Liver (tissue), 9 donors: ENCODE data around the gene DIDO1. TPM values are rescaled to one million over a fixed set of nuclear protein-coding genes. Genes with fewer than 3 reads are reported as not detected.

Experiments
- DNase-seq: peaks from one replicate; pipeline ENCODE4 v3.0.0-alpha.2; 2017; ENCODE audit warnings: low spot score
- H3K27ac ChIP-seq, 2 donors: one replicate each; pipeline ENCODE4 v1.7.0; 2013; ENCODE audit warnings: inconsistent platforms in 2 of 2, low read length in 2 of 2, control low read depth in 1 of 2, low read depth in 1 of 2, mild to moderate bottlenecking in 1 of 2
- H3K27me3 ChIP-seq, 4 donors: one replicate each; pipeline versions ENCODE4 v1.6.1 to v1.7.0; 2013; ENCODE audit warnings: low read length in 3 of 4, inconsistent platforms in 1 of 4, mild to moderate bottlenecking in 1 of 4, moderate library complexity in 1 of 4; ENCODE audit not compliant: control insufficient read depth in 4 of 4, insufficient read depth in 4 of 4
- H3K36me3 ChIP-seq, 4 donors: one replicate each; pipeline versions ENCODE4 v1.6.1 to v1.7.0; 2013; ENCODE audit warnings: low read length in 3 of 4, mild to moderate bottlenecking in 3 of 4, low read depth in 1 of 4, moderate library complexity in 1 of 4; ENCODE audit not compliant: control insufficient read depth in 4 of 4, insufficient read depth in 3 of 4
- H3K4me1 ChIP-seq, 4 donors: one replicate each; pipeline versions ENCODE4 v1.6.1 to v1.7.0; 2013; ENCODE audit warnings: low read length in 3 of 4, mild to moderate bottlenecking in 3 of 4, moderate library complexity in 1 of 4; ENCODE audit not compliant: control insufficient read depth in 4 of 4, insufficient read depth in 4 of 4
- H3K4me3 ChIP-seq, 3 donors: one replicate each; pipeline versions ENCODE4 v1.6.1 to v1.7.0; 2013; ENCODE audit warnings: low read length in 3 of 3, control low read depth in 1 of 3, low read depth in 1 of 3, mild to moderate bottlenecking in 1 of 3
- H3K9ac ChIP-seq, 2 donors: one replicate each; pipeline ENCODE4 v1.7.0; 2013; ENCODE audit warnings: low read length in 2 of 2, mild to moderate bottlenecking in 2 of 2, moderate library complexity in 2 of 2, control low read depth in 1 of 2, low read depth in 1 of 2
- H3K9me3 ChIP-seq, 4 donors: one replicate each; pipeline versions ENCODE4 v1.6.1 to v1.7.0; 2013; ENCODE audit warnings: low read length in 3 of 4; ENCODE audit not compliant: control insufficient read depth in 4 of 4
- ATF3 ChIP-seq: IDR thresholded peaks from 2 replicates; pipeline ENCODE4 v1.6.1; 2016; ENCODE audit warnings: antibody characterized with exemption
- CTCF ChIP-seq: fragments of 150-350 bp; IDR thresholded peaks from 2 replicates; pipeline ENCODE4 v1.5.1; 2017; ENCODE audit warnings: improper control_type of control experiment, low read depth, low read length; ENCODE audit not compliant: missing input control
- EGR1 ChIP-seq, 2 donors: IDR thresholded peaks; 2 replicates each; pipeline ENCODE4 v1.6.1; 2016 to 2018; ENCODE audit warnings: antibody characterized with exemption in 2 of 2, low read depth in 2 of 2
- FOXA1 ChIP-seq: IDR thresholded peaks from 2 replicates; pipeline ENCODE4 v1.6.1; 2016; ENCODE audit warnings: antibody characterized with exemption
- FOXA2 ChIP-seq: IDR thresholded peaks from 2 replicates; pipeline ENCODE4 v1.6.1; 2016; ENCODE audit warnings: antibody characterized with exemption
- HNF4G ChIP-seq: IDR thresholded peaks from 2 replicates; pipeline ENCODE4 v1.6.1; 2016; ENCODE audit warnings: antibody characterized with exemption
- JUND ChIP-seq, 2 donors: IDR thresholded peaks; 2 replicates each; pipeline ENCODE4 v1.6.1; 2016; ENCODE audit warnings: antibody characterized with exemption in 2 of 2
- MAX ChIP-seq: IDR thresholded peaks from 2 replicates; pipeline ENCODE4 v1.6.1; 2016; ENCODE audit warnings: antibody characterized with exemption
- NR2F2 ChIP-seq: IDR thresholded peaks from 2 replicates; pipeline ENCODE4 v1.6.1; 2016; ENCODE audit warnings: antibody characterized with exemption
- RAD21 ChIP-seq, 2 donors: IDR thresholded peaks; 2 replicates each; pipeline ENCODE4 v1.6.1; 2016; ENCODE audit warnings: antibody characterized with exemption in 2 of 2, mild to moderate bottlenecking in 2 of 2
- REST ChIP-seq: IDR thresholded peaks from 2 replicates; pipeline ENCODE4 v1.6.1; 2016; ENCODE audit warnings: antibody characterized with exemption, mild to moderate bottlenecking
- RXRA ChIP-seq, 2 donors: IDR thresholded peaks; 2 replicates each; pipeline ENCODE4 v1.6.1; 2017 to 2018; ENCODE audit warnings: antibody characterized with exemption in 2 of 2, mild to moderate bottlenecking in 1 of 2
- SP1 ChIP-seq: IDR thresholded peaks from 2 replicates; pipeline ENCODE4 v1.6.1; 2018; ENCODE audit warnings: antibody characterized with exemption, mild to moderate bottlenecking
- TAF1 ChIP-seq: conservative IDR thresholded peaks from 2 replicates; pipeline ENCODE4 v1.6.1; 2016; ENCODE audit warnings: antibody characterized with exemption, mild to moderate bottlenecking
- YY1 ChIP-seq: IDR thresholded peaks from 2 replicates; pipeline ENCODE4 v1.6.1; 2016; ENCODE audit warnings: antibody characterized with exemption, mild to moderate bottlenecking
- ZBTB33 ChIP-seq: IDR thresholded peaks from 2 replicates; pipeline ENCODE4 v1.6.1; 2016; ENCODE audit warnings: antibody characterized with exemption
- WGBS: extraction: QIAGEN DNeasy Blood & Tissue Kit; methylation state at CpG from one replicate; pipeline ENCODE4 v1.1.7; 2013; 5-methylcytosine and 5-hydroxymethylcytosine counted together
- polyA plus RNA-seq, 2 donors: library from polyadenylated mRNA; stranded (reverse) in 1 of 2; unstranded in 1 of 2; fragments of 200-250 nt in 1 of 2; fragments of >200 nt in 1 of 2; fragmentation: Nextera tagmentation in 1 of 2; extraction: Ambion mirVana in 1 of 2; gene quantifications; one replicate each; pipeline versions ENCODE4 v1.2.1 to v1.2.3, GENCODE V29; 2013 to 2015
- total RNA-seq, 2 donors: library from RNA; depleted of rRNA; stranded (reverse); fragments of >200 nt; gene quantifications; one replicate each; pipeline ENCODE4 v1.2.3, GENCODE V29; 2014
- donor health status: healthy.
- donor health status: healthy.
- donor health status: healthy.
- donor health status: healthy.
- donor health status: healthy.

The DIDO1 gene
- total and polyA plus RNA-seq, 4 donors = 10.1 to 43.1 (median 17.4) TPM

GRCh38 chr20:62928246-62928939 lies 2.1 kb upstream of the DIDO1 start:
- Histone ChIP-seq H3K27me3 (no peaks in the 10 kb centered on the region), H3K4me1 (peaks cover 18 to 61% (median 52%) of the 10 kb centered on the region in 4 donors), H3K9me3 (no peaks in the 10 kb centered on the region), H3K4me3 (peak overlapping the region; percentile 56 to 78 (median 69)), H3K9ac (peak overlapping the region; percentile 1 to 97), H3K27ac (peak overlapping the region; percentile 82 to 83), H3K36me3 (no peaks in the 10 kb centered on the region)
- 43% methylated on average over 14 of the region's 14 CpGs for WGBS
- no peak for DNase-seq
- TF ChIP-seq SP1 (no peak), NR2F2 (no peak), CTCF (no peak), RAD21 (IDR thresholded peaks at IDR 0.05) (no peak), ATF3 (no peak), HNF4G (no peak), FOXA2 (no peak), ZBTB33 (no peak), MAX (no peak), FOXA1 (no peak), TAF1 (no peak), JUND (IDR thresholded peaks at IDR 0.05) (no peak), REST (no peak), YY1 (no peak), RXRA (IDR thresholded peaks at IDR 0.05) (no peak), EGR1 (IDR thresholded peaks at IDR 0.05; ENCODE audit: low read depth in 2 of 2) (no peak)
